Measurements from ENCODE around the gene RHOV.
A peak's percentile ranks its signal among the peaks of the same experiment; 100 is the strongest.

The RHOV gene

GRCh38 chr15:40914013-40914412, 40.0 kb upstream of the RHOV start:
- Histone ChIP-seq H3K4me1 (ENCODE audit: control insufficient read depth in 1 of 2, insufficient read depth in 1 of 2, low read depth in 1 of 2, low read length in 1 of 2) (peaks cover 12 to 13% of the 10 kb centered on the region in 2 experiments), H3K9me3 (no peaks in the 10 kb centered on the region), H3K27me3 (no peaks in the 10 kb centered on the region)

GRCh38 chr15:40912478-40912877, 38.4 kb upstream of the RHOV start:
- no peaks in the 10 kb centered on the region for H3K9me3 ChIP-seq
- peaks cover 13 to 17% of the 10 kb centered on the region in 2 experiments for H3K4me1 ChIP-seq (ENCODE audit: control insufficient read depth in 1 of 2, insufficient read depth in 1 of 2, low read depth in 1 of 2, low read length in 1 of 2)
- H3K36me3 ChIP-seq: no peaks in the 10 kb centered on the region
- H3K27me3 ChIP-seq: no peaks in the 10 kb centered on the region
- H3K4me3 ChIP-seq (ENCODE audit: low read depth in 1 of 2, low read length in 1 of 2): no peak overlapping the region
- no peak for TF ChIP-seq CTCF (IDR thresholded peaks at IDR 0.05)
- no peak overlapping the region for H3K27ac ChIP-seq

More at GRCh38 chr15:40914013-40914412, 40.0 kb upstream of the RHOV start:
- no peak for TF ChIP-seq CTCF (IDR thresholded peaks at IDR 0.05)
- no peak overlapping the region for H3K4me3 ChIP-seq (ENCODE audit: low read depth in 1 of 2, low read length in 1 of 2)
- H3K27ac ChIP-seq: no peak overlapping the region
- no peaks in the 10 kb centered on the region for H3K36me3 ChIP-seq

- H3K4me3 ChIP-seq (ENCODE audit: low read depth in 1 of 2, low read length in 1 of 2): no peak overlapping the region
- H3K4me1 ChIP-seq (ENCODE audit: control insufficient read depth in 1 of 2, insufficient read depth in 1 of 2, low read depth in 1 of 2, low read length in 1 of 2): peaks cover 21 to 25% of the 10 kb centered on the region in 2 experiments
- TF ChIP-seq CTCF (IDR thresholded peaks at IDR 0.05): no peak
- no peaks in the 10 kb centered on the region for H3K9me3 ChIP-seq
- no peaks in the 10 kb centered on the region for H3K36me3 ChIP-seq
- H3K27ac ChIP-seq: no peak overlapping the region
- H3K27me3 ChIP-seq: no peaks in the 10 kb centered on the region
Observed at GRCh38 chr15:40911693-40912092, 37.7 kb upstream of the RHOV start.

GRCh38 chr15:40911141-40911540, 37.1 kb upstream of the RHOV start:
- no peaks in the 10 kb centered on the region for H3K27me3 ChIP-seq
- H3K9me3 ChIP-seq: no peaks in the 10 kb centered on the region
- H3K4me3 ChIP-seq (ENCODE audit: low read depth in 1 of 2, low read length in 1 of 2): no peak overlapping the region
- H3K27ac ChIP-seq: no peak overlapping the region
- H3K36me3 ChIP-seq: no peaks in the 10 kb centered on the region
- peaks cover 27 to 30% of the 10 kb centered on the region in 2 experiments for H3K4me1 ChIP-seq (ENCODE audit: control insufficient read depth in 1 of 2, insufficient read depth in 1 of 2, low read depth in 1 of 2, low read length in 1 of 2)
- no peak for TF ChIP-seq CTCF (IDR thresholded peaks at IDR 0.05)

- H3K27me3 ChIP-seq: no peaks in the 10 kb centered on the region
- TF ChIP-seq CTCF (IDR thresholded peaks at IDR 0.05): no peak
- H3K36me3 ChIP-seq: peaks cover under 1% of the 10 kb centered on the region
- H3K9me3 ChIP-seq: no peaks in the 10 kb centered on the region
- H3K4me3 ChIP-seq (ENCODE audit: low read depth in 1 of 2, low read length in 1 of 2): no peak overlapping the region
- peak overlapping the region; percentile 27 for H3K27ac ChIP-seq
- H3K4me1 ChIP-seq (ENCODE audit: control insufficient read depth in 1 of 2, insufficient read depth in 1 of 2, low read depth in 1 of 2, low read length in 1 of 2): peaks cover 35 to 40% of the 10 kb centered on the region in 2 experiments
Observed at GRCh38 chr15:40909662-40910630, 35.9 kb upstream of the RHOV start.
